Placental pericyte (primary cell): ENCODE data around the gene GAN. TPM values are rescaled to one million over a fixed set of nuclear protein-coding genes. Genes with fewer than 3 reads are reported as not detected.

Experiments used
- total RNA-seq: library from RNA; depleted of rRNA; stranded (reverse); fragments of >200 nt; gene quantifications from 2 replicates; pipeline ENCODE4 v1.2.3, GENCODE V29; 2012

Gene GAN, protein sequence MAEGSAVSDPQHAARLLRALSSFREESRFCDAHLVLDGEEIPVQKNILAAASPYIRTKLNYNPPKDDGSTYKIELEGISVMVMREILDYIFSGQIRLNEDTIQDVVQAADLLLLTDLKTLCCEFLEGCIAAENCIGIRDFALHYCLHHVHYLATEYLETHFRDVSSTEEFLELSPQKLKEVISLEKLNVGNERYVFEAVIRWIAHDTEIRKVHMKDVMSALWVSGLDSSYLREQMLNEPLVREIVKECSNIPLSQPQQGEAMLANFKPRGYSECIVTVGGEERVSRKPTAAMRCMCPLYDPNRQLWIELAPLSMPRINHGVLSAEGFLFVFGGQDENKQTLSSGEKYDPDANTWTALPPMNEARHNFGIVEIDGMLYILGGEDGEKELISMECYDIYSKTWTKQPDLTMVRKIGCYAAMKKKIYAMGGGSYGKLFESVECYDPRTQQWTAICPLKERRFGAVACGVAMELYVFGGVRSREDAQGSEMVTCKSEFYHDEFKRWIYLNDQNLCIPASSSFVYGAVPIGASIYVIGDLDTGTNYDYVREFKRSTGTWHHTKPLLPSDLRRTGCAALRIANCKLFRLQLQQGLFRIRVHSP
- total RNA-seq: 7.4 and 8.9 TPM in 2 replicates

GRCh38 chr16:81314603-81315270 lies at the start of gene GAN:
Gene GAN, plus strand, starts transcription at chr16:81314962. Its CDS starts 152 bp downstream, at chr16:81315114.

Other genes with a start within 250 kb of the GAN start
- 0.57 and 1.8 TPM in 2 replicates for gene C16orf46, start 237.7 kb upstream of the GAN start, total RNA-seq
- 12.9 and 21.0 TPM in 2 replicates for gene GCSH, start 218.6 kb upstream of the GAN start, total RNA-seq
- gene BCO1, start 76.3 kb upstream of the GAN start, total RNA-seq: not detected in 2 replicates
- 10.7 and 15.5 TPM in 2 replicates for gene CMIP, start 129.8 kb downstream of the GAN start, total RNA-seq